GM18867 (cell line): ENCODE measurements around the gene PTGES3.
A peak's percentile ranks its signal among the peaks of the same experiment; 100 is the strongest.

Experiments
- ATAC-seq: cut with Tn5 transposase; IDR thresholded peaks from one replicate; pipeline ENCODE4 v1.9.1; 2021; ENCODE audit warnings: mild to moderate bottlenecking, moderate library complexity; ENCODE audit not compliant: unreplicated experiment

PTGES3 gene

DNA sequence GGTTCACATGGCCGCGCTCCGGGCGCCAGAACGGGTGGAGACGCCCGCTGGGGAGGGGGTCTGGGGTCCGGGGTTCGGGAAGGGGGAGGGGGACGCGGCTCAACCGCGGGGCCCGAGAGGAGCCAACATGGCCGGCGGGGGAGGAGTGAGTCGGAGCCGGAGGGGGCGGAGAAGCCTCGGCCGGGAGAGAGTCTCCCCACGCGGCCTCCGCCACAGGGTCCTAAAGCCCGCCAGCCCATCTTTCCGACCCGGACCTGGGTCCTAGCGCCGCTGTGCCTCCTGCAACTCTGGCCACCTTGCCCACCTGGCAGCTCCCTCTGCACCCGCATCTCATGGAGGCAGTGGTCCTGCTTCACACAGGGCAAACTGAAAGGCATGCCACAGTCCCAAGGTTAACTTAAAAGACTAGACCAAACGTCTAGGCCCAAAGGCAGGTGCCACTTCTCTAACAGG, 57.9 kb downstream of the PTGES3 start, which contains the start of gene BAZ2A:
Gene BAZ2A (minus strand): TSS at position 147 of the 453 bp plus-strand sequence. CDS start 12,796 bp downstream, outside the sequence.
- peak; percentile 66 for ATAC-seq

GRCh38 chr12:56629459-56630179, 58.5 kb downstream of the PTGES3 start:
- peak; percentile 4 for ATAC-seq

DNA sequence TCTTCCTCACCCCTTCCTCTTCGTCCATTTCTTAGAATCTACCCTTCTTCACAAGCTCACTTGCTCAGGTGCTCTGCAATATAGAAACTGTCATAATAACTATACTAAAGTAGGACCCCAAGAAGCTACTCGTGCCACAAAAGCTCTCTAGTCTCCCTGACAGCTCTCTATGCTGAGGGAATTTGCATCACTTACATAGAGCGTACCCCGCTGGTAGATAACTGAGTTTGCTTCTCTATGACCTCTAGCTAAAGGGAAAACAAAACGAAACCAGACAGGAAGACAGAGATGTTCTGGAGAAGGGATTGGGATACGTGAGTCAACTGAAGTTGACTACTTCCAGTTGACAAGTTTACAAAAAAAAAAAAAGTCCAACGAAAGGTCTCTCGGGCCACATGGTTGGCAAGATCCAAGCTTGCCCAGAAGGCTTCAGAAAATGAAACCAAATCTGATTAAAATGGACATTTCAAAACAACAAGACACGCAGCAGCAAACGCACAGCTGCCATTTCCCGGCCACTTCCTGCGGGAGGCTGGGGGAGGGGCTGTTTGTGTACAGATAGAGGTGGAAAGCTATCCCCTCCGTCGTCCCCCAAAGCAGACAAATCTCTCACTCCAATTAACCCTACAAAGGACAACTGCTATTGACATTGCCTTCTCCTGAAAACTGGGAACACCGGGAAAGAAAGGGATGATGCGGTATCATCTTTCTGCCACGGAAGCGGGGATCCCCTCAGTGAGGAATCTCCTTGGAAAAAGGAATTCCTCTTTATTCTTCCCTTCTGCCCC, 59.2 kb downstream of the PTGES3 start:
- no peak for ATAC-seq

DNA sequence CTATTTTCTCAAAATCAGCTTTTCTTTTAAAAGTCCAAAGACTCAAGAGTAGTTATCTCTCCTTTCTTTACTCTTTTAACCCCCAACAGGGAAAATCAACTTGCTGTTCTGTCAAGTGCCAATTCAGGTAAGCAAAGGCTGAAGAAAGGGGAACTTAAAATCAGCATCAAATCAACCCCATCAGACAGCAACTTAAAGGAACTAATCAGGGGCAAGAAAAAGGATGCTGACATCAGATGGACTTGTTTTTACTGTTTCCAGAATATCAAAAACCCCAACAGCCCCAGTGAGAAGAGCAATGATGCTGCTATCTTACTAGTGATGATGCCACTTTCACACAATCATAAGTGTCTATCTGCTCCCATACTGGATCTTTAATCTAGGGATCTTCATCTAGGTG, 61.4 kb downstream of the PTGES3 start:
- ATAC-seq: no peak

DNA sequence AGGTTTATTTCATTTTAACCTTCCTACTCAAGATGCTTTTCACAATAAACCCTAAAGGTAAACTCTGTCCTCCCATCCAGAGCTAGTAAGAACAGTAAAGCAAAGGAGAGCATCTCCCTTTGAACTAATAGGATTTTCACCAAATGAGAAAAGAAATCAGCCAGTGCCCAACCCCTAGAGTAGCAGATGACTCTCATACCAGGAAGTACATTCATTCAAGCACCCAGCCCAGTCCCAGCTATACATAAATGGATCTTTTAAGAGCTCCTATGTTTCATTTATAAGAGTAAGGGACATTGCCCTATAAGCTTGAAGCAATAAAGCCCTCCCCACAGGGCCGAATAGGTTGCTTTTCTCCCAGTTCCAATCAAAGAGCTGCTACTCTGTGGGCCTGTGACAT, 65.5 kb downstream of the PTGES3 start:
- ATAC-seq: no peak

- no peak for ATAC-seq
Observed at GRCh38 chr12:56616925-56617324, 71.2 kb downstream of the PTGES3 start.

DNA sequence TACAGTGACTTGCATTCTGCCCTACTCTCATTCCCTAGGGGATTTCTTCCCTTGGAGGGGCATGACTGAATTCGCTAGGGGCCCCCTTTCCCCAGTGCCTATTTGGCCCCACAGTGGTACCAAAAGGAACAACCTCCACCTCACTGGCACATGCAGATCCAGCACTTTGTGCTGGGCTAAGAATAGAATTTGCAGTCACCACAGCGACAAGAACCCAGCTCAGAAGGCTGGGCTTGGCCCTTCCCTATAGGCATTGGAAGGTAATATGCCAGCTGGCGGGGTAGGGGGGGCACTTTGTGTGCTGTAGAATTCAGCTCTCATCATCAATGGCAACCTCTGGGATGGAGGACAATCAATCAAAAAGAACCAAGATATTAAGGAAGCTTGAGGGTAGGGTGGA, 71.8 kb downstream of the PTGES3 start:
- no peak for ATAC-seq

- ATAC-seq: no peak
Observed at GRCh38 chr12:56614627-56615026, 73.5 kb downstream of the PTGES3 start.
